H1 (cell line): ENCODE measurements around the gene INTS6. TPM values are rescaled to one million over a fixed set of nuclear protein-coding genes. Genes with fewer than 3 reads are reported as not detected.

Experiments
- BACH1 ChIP-seq: IDR thresholded peaks from 2 replicates; pipeline ENCODE4 v1.6.1; 2012; ENCODE audit warnings: low read length, improper control_type of control experiment
- BRCA1 ChIP-seq: IDR thresholded peaks from 2 replicates; pipeline ENCODE4 v1.6.1; 2012; ENCODE audit warnings: low read depth, low read length, improper control_type of control experiment
- EGR1 ChIP-seq: IDR thresholded peaks from 2 replicates; pipeline ENCODE4 v1.6.1; 2011; ENCODE audit warnings: low read depth, low read length, borderline replicate concordance
- KDM5A ChIP-seq: fragments of 200-600 bp; IDR thresholded peaks from 2 replicates; pipeline ENCODE4 v1.7.1; 2012; ENCODE audit warnings: mild to moderate bottlenecking, low read length, inconsistent platforms, mixed read lengths
- RBBP5 ChIP-seq: IDR thresholded peaks from 2 replicates; pipeline ENCODE4 v1.7.1; 2012; ENCODE audit warnings: low read depth, mild to moderate bottlenecking, inconsistent platforms, low read length, moderate library complexity, borderline replicate concordance
- polyA plus RNA-seq, 7 experiments: library from polyadenylated mRNA; depleted of rRNA in 3 of 7; stranded (reverse) in 5 of 7; unstranded in 2 of 7; fragments of >200 nt in 5 of 7; fragments of 200-250 nt in 2 of 7; gene quantifications; 1 replicate in 5 of 7; 2 replicates in 1 of 7; 4 replicates in 1 of 7; pipeline versions ENCODE4 v1.2.1 to v1.2.3, GENCODE V29; 2011 to 2013; ENCODE audit warnings: missing spikeins in 2 of 7, mixed read lengths in 2 of 7
- total RNA-seq: library from RNA; stranded (reverse); fragmentation: NEBNext Ultra II Directional; extraction: Animal tissue kit (Norgen Biotek cat#: 25700); gene quantifications from 2 replicates; pipeline ENCODE4 v1.2.1, GENCODE V29; 2021
- TF ChIP-seq, protein P1 (sequence below): fragments of 300-600 bp; sonication (generic); IDR thresholded peaks from 2 replicates; pipeline ENCODE4 v1.7.1; 2012; ENCODE audit warnings: low read length, moderate library complexity, mild to moderate bottlenecking, inconsistent platforms; ENCODE audit not compliant: insufficient replicate concordance
- TF ChIP-seq, protein P2 (sequence below), 3 experiments: IDR thresholded peaks; 1 replicate in 2 of 3; 2 replicates in 1 of 3; pipeline versions ENCODE4 v1.5.1 to v1.6.1; 2011; ENCODE audit warnings: low read length in 3 of 3, mild to moderate bottlenecking in 3 of 3, inconsistent platforms in 2 of 3, low read depth in 1 of 3, moderate library complexity in 1 of 3; ENCODE audit not compliant: insufficient read depth in 1 of 3; ENCODE audit errors: control extremely low read depth in 1 of 3
- TF ChIP-seq, protein P3 (sequence below): IDR thresholded peaks from 2 replicates; pipeline ENCODE4 v1.6.1; 2011; ENCODE audit warnings: low read depth, mild to moderate bottlenecking, low read length; ENCODE audit not compliant: insufficient read depth

Gene INTS6
- total and polyA plus RNA-seq, 2 of the 8 experiments (the other 6 are each of a cell fraction or from before 2014, with no cell fraction given) = 12.6 to 42.8 TPM

DNA sequence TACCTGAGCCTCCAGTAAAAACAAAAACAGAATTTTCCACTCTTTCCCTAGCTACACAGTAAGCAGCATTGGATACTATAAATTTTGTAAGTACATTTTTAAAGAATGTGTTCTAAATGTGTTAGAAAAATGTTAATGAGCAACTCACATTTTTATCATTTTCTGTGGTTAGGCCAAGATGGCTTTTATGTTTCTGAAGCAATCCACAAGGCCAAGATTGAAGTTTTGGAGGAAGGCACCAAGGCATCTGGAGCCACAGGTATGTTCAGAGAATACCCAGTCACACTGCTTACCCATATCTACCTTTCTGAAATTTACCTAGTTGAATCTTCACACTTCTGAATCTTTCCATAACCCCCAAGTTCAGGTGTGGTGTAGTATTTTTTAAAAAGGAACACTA lies 91.7 kb downstream of the INTS6 start (continued):
- TF ChIP-seq, protein P1, sequence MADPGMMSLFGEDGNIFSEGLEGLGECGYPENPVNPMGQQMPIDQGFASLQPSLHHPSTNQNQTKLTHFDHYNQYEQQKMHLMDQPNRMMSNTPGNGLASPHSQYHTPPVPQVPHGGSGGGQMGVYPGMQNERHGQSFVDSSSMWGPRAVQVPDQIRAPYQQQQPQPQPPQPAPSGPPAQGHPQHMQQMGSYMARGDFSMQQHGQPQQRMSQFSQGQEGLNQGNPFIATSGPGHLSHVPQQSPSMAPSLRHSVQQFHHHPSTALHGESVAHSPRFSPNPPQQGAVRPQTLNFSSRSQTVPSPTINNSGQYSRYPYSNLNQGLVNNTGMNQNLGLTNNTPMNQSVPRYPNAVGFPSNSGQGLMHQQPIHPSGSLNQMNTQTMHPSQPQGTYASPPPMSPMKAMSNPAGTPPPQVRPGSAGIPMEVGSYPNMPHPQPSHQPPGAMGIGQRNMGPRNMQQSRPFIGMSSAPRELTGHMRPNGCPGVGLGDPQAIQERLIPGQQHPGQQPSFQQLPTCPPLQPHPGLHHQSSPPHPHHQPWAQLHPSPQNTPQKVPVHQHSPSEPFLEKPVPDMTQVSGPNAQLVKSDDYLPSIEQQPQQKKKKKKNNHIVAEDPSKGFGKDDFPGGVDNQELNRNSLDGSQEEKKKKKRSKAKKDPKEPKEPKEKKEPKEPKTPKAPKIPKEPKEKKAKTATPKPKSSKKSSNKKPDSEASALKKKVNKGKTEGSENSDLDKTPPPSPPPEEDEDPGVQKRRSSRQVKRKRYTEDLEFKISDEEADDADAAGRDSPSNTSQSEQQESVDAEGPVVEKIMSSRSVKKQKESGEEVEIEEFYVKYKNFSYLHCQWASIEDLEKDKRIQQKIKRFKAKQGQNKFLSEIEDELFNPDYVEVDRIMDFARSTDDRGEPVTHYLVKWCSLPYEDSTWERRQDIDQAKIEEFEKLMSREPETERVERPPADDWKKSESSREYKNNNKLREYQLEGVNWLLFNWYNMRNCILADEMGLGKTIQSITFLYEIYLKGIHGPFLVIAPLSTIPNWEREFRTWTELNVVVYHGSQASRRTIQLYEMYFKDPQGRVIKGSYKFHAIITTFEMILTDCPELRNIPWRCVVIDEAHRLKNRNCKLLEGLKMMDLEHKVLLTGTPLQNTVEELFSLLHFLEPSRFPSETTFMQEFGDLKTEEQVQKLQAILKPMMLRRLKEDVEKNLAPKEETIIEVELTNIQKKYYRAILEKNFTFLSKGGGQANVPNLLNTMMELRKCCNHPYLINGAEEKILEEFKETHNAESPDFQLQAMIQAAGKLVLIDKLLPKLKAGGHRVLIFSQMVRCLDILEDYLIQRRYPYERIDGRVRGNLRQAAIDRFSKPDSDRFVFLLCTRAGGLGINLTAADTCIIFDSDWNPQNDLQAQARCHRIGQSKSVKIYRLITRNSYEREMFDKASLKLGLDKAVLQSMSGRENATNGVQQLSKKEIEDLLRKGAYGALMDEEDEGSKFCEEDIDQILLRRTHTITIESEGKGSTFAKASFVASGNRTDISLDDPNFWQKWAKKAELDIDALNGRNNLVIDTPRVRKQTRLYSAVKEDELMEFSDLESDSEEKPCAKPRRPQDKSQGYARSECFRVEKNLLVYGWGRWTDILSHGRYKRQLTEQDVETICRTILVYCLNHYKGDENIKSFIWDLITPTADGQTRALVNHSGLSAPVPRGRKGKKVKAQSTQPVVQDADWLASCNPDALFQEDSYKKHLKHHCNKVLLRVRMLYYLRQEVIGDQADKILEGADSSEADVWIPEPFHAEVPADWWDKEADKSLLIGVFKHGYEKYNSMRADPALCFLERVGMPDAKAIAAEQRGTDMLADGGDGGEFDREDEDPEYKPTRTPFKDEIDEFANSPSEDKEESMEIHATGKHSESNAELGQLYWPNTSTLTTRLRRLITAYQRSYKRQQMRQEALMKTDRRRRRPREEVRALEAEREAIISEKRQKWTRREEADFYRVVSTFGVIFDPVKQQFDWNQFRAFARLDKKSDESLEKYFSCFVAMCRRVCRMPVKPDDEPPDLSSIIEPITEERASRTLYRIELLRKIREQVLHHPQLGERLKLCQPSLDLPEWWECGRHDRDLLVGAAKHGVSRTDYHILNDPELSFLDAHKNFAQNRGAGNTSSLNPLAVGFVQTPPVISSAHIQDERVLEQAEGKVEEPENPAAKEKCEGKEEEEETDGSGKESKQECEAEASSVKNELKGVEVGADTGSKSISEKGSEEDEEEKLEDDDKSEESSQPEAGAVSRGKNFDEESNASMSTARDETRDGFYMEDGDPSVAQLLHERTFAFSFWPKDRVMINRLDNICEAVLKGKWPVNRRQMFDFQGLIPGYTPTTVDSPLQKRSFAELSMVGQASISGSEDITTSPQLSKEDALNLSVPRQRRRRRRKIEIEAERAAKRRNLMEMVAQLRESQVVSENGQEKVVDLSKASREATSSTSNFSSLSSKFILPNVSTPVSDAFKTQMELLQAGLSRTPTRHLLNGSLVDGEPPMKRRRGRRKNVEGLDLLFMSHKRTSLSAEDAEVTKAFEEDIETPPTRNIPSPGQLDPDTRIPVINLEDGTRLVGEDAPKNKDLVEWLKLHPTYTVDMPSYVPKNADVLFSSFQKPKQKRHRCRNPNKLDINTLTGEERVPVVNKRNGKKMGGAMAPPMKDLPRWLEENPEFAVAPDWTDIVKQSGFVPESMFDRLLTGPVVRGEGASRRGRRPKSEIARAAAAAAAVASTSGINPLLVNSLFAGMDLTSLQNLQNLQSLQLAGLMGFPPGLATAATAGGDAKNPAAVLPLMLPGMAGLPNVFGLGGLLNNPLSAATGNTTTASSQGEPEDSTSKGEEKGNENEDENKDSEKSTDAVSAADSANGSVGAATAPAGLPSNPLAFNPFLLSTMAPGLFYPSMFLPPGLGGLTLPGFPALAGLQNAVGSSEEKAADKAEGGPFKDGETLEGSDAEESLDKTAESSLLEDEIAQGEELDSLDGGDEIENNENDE = no peak
- TF ChIP-seq, protein P2, sequence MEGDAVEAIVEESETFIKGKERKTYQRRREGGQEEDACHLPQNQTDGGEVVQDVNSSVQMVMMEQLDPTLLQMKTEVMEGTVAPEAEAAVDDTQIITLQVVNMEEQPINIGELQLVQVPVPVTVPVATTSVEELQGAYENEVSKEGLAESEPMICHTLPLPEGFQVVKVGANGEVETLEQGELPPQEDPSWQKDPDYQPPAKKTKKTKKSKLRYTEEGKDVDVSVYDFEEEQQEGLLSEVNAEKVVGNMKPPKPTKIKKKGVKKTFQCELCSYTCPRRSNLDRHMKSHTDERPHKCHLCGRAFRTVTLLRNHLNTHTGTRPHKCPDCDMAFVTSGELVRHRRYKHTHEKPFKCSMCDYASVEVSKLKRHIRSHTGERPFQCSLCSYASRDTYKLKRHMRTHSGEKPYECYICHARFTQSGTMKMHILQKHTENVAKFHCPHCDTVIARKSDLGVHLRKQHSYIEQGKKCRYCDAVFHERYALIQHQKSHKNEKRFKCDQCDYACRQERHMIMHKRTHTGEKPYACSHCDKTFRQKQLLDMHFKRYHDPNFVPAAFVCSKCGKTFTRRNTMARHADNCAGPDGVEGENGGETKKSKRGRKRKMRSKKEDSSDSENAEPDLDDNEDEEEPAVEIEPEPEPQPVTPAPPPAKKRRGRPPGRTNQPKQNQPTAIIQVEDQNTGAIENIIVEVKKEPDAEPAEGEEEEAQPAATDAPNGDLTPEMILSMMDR (IDR thresholded peaks at IDR 0.05; ENCODE audit: control extremely low read depth in 1 of 3, insufficient read depth in 1 of 3, low read depth in 1 of 3, low read length in 3 of 3) = no peak
- TF ChIP-seq RBBP5 (no peak), EGR1 (no peak), BRCA1 (no peak), KDM5A (no peak), BACH1 (no peak)
- TF ChIP-seq, protein P3, sequence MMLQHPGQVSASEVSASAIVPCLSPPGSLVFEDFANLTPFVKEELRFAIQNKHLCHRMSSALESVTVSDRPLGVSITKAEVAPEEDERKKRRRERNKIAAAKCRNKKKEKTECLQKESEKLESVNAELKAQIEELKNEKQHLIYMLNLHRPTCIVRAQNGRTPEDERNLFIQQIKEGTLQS = no peak
